C4-2B (cell line): ENCODE data around the gene INPP5D.

Experiments used
- H3K27ac ChIP-seq: fragments of 450-650 bp; 2 replicates; pipeline ENCODE4 v1.5.1; 2017
- ZFX ChIP-seq: fragments of 450-650 bp; IDR thresholded peaks from 2 replicates; pipeline ENCODE4 v1.6.1; 2017
- TF ChIP-seq, protein P1 (sequence below): fragments of 450-650 bp; conservative IDR thresholded peaks from 2 replicates; pipeline ENCODE4 v1.5.1; 2017; ENCODE audit warnings: mild to moderate bottlenecking

INPP5D gene

DNA sequence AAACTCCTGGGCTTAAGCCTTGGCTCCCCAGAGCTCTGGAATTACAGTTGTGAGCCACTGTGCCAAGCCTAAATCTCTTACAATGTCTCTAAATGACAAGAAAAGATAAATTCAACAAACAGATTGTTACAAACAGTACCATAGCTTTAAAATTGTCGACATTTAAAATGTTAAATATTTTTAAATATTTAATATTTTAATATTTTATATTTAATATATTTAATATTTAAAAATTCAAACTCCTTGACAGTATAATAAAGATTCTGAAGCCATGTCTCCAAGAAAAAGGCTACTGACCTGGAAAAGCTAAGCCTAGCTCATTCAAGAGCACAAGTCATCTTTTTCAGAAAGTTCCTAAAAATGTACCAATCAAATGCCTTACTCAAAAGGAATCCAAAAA lies 75.3 kb downstream of the INPP5D start:
- no peak overlapping the region for H3K27ac ChIP-seq
- no peak for TF ChIP-seq ZFX
- TF ChIP-seq, protein P1, sequence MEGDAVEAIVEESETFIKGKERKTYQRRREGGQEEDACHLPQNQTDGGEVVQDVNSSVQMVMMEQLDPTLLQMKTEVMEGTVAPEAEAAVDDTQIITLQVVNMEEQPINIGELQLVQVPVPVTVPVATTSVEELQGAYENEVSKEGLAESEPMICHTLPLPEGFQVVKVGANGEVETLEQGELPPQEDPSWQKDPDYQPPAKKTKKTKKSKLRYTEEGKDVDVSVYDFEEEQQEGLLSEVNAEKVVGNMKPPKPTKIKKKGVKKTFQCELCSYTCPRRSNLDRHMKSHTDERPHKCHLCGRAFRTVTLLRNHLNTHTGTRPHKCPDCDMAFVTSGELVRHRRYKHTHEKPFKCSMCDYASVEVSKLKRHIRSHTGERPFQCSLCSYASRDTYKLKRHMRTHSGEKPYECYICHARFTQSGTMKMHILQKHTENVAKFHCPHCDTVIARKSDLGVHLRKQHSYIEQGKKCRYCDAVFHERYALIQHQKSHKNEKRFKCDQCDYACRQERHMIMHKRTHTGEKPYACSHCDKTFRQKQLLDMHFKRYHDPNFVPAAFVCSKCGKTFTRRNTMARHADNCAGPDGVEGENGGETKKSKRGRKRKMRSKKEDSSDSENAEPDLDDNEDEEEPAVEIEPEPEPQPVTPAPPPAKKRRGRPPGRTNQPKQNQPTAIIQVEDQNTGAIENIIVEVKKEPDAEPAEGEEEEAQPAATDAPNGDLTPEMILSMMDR: no peak

GRCh38 chr2:233137040-233137439 lies 76.9 kb downstream of the INPP5D start:
- H3K27ac ChIP-seq: no peak overlapping the region

DNA sequence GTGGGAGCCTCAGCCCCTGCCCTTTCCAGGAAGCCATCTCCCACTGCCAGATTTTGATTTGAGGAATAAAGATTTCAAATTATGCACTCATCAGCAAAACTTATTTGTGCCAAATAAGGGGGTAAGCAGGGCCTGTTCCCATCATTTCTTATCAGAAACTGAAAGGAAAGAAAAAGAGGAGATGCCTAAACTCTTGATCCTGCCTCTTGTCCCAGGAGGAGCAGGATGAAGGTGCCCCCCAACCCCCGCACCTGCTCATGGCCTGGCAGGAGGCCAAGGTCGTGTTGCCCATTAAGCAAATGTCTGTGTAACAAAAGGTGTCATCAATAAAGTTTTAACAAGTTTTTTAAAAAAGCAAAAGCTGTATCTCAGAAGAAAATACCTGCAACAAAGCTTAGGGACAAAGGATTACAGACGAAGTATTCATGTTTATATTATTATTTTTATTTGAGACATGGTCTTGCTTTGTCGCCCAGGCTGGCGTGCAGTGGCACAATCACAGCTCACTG lies 80.0 kb downstream of the INPP5D start:
- TF ChIP-seq, protein P1: no peak
- no peak for TF ChIP-seq ZFX
- H3K27ac ChIP-seq: no peak overlapping the region

More at GRCh38 chr2:233137040-233137439, 76.9 kb downstream of the INPP5D start:
- TF ChIP-seq, protein P1: no peak
- TF ChIP-seq ZFX: no peak

DNA sequence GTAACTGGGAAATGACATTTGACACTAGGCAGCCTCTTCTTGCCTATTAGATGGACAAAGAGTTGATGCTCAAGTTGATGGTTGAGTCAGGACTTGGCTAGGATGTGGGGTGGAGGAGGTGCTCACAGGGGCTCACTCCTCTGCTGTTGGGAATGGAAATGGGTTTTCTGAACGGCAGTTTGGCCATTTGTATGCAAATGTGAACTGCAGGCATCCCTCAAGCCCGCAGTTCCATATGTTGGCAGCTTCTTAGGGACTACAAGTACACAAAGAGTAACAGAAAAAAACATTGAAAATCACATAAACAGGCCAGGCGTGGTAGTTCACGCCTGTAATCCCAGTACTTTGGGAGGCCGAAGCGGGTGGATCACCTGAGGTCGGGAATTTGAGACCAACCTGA lies 80.8 kb downstream of the INPP5D start:
- H3K27ac ChIP-seq: no peak overlapping the region
- no peak for TF ChIP-seq ZFX
- TF ChIP-seq, protein P1: no peak

DNA sequence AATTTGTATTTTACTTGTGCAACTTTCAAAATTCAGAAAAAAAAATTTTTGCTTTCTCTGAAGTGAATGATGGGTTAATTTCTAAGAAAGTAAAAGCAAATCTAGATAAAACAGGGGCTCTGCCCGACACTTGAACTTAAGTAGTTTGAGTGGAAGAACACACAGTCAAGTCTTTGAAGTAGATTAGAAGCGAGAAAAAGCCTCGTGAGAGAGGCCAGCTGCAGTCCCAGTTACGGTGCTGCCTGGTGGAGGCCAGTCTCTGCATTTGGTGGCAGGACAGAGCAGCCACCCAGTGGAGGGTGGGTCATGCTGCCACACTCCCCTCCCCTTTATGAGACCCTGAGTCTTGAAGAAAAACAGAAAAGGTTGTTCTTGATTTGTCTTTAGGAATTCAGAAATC lies 81.8 kb downstream of the INPP5D start:
- TF ChIP-seq, protein P1: no peak
- no peak for TF ChIP-seq ZFX
- H3K27ac ChIP-seq: no peak overlapping the region

DNA sequence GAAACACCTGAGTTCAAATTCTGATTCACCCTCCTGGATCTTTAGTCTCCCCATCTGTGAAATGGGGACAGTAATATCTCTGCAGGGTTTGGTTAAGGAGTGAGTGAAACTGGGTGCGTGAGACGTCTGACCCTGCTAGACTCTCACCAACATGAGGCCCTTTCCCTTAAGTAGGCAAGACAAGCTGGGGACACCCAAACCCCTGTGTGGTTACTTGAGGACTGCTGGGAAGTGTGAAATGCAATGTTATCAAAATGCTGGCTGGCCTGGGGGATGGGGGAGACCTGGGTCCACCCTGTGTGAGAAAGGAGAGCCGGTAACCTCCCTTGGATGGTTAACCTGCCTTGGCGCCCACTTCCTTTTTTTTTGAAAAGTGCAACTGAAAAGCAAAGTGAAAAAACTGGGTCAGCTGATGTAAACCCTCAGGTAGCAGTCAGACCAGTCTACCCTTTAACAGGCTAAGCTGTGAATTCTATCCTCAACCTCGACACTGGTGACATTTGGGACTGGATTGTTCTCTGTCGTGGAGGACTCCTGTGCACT lies 82.3 kb downstream of the INPP5D start:
- TF ChIP-seq ZFX: no peak
- TF ChIP-seq, protein P1: no peak
- no peak overlapping the region for H3K27ac ChIP-seq

- no peak for TF ChIP-seq ZFX
- TF ChIP-seq, protein P1: no peak
Observed at GRCh38 chr2:233143700-233144331, 83.7 kb downstream of the INPP5D start.

More at GRCh38 chr2:233143700-233144331, 83.7 kb downstream of the INPP5D start:
- no peak overlapping the region for H3K27ac ChIP-seq
